HEK293 (cell line): ENCODE measurements around the gene EIF4H.

Experiments used
- CTCF ChIP-seq: fragments of 450-650 bp; formaldehyde crosslinking; IDR thresholded peaks from 2 replicates; pipeline ENCODE4 v1.5.1; 2016; ENCODE audit warnings: missing biosample characterization, missing genetic modification characterization
- SP2 ChIP-seq: fragments of 450-650 bp; formaldehyde crosslinking; IDR thresholded peaks from 2 replicates; pipeline ENCODE4 v1.5.1; 2016; ENCODE audit warnings: missing biosample characterization, missing genetic modification characterization
- ZNF24 ChIP-seq: fragments of 450-650 bp; formaldehyde crosslinking; IDR thresholded peaks from 2 replicates; pipeline ENCODE4 v1.5.1; 2016; ENCODE audit warnings: missing biosample characterization, missing genetic modification characterization

GRCh38 chr7:74141705-74142104, 32.5 kb upstream of the EIF4H start:
- no peak for TF ChIP-seq CTCF
- no peak for TF ChIP-seq ZNF24 (tag by site-specific recombination)
- no peak for TF ChIP-seq SP2 (tag by site-specific recombination)
